GM18858 (cell line): ENCODE measurements around the gene WWC2.

Experiments
- ATAC-seq: cut with Tn5 transposase; IDR thresholded peaks from one replicate; pipeline ENCODE4 v1.9.1; 2021; ENCODE audit not compliant: unreplicated experiment

Gene WWC2

DNA sequence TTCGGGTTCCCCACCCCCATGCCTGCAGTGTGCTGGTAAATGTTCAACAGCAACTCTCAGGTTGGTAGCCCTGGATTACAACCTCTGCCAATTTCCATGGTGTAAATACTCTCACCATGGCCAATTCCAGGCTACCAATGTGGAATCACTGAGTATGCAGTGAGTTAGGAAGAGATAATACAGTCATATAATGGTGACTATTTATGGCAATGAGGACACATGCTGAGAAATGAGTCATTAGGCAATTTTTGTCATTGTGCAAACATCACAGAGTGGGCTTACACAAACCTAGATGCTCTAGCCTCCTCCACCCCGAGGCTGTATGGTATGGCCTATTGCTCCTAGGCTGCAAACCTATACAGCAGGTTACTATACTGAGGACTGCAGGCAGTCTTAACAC lies 227.8 kb downstream of the WWC2 start:
- ATAC-seq, result no peak

DNA sequence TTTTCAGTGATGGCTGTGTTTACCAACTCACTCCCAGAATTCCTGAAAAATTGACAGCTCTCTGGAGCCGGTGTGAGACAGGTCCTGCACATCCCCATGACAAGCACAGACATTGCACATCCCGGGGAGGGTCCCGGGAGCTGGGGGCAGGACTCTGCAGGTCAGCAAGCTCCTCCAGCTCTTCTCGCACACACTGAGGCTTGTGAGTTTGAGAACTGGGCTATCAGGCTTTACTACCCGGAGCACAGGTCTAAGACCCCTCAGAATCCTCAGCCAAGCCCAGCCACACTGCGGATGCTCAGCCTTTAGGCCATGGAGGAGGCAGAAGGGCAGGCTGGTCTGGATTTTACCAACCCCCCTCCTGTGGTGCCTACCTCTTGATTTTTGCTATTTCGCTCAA lies 228.8 kb downstream of the WWC2 start:
- no peak for ATAC-seq

DNA sequence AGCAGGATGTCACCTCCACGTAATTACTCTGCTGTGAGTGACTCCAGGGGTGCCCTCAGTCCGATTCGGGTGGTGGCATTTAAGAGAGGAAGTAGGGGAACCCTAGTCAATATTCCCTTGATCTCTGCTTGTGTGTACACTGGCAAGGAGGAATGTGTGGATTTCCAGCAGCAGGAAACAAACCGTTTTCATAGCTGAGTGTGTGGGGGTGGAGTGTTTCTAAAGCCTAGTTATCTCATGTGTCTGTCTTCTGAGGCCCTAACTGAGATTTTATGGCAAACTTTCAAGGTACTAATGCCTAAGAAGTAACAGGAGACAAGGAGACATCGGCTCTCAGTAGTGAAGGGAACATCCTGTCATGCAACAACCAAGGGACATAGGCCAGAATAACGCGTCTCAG lies 229.8 kb downstream of the WWC2 start:
- no peak for ATAC-seq

DNA sequence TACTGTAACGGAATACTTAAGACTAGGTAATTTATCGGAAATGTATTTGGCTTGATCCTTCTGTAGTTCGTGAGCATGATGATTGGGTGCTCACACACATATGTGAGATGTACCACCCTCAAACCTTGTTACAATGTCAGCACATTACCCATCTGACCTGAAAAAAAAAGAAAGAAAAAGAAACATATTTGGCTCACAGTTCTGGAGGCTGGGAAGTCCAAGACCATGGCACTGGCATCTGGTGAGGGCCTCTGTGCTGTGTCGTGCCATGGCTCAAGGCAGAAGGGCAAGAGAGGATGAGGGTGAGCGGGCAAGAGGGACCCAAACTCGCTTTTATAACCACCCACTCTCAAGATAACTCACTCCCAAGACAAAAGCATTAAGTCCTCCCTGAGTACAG lies 230.2 kb downstream of the WWC2 start:
- ATAC-seq, result no peak

DNA sequence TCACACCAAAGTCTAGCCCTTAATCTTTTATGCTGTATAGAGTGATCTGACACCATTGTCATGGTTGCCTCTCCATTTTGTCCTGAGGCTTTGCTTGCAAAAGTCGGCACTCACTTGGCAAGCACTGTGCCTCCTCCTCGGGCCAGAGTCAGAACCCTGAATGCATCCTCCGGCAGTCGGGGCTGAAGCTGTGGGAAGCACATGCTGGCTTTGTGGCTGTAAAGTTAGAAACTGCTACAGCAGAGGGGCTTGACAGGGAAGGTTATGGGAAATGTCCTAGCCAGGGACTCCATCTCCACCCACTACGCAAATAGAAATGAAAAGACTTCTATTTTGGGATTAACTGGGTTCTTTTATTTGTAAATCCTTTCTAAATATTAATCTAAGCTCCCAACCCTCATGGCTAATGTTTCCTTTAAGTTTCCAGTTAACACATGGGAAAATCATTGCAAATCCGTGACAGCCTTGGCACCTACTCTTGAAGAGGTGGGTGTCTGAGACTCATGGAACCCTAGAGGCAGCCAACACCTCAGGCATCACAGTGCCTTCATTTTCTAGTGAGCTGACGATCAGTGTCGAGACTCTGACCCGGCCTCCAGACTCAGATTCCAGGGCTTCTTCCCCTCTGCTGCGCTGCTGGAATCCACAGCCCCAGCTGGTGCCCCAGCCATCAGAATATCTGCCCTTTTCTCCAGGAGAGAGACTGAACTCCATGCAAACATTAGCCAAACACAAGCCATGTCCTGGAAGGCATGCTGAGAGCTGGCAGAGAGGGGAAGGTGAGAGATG lies 231.1 kb downstream of the WWC2 start:
- no peak for ATAC-seq

DNA sequence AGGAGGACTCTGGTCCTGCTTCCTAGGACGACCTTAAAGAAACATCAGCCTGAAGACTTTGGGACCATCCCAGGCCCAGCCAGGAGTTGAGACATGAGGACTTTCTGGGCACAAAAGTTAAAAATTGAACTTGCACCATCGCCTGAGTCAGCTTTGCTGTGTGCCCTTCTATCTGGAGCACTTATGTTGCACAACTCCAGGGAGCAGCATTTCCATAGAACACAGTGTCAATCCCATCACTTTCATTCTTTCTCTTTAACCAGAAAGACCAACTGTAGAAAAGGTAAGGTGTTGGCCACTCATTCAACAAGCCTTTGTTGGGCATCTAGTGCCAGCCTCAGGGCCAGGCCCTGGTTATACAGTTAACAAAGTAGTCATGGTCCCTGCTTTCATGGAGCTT lies 231.8 kb downstream of the WWC2 start:
- ATAC-seq, result no peak

DNA sequence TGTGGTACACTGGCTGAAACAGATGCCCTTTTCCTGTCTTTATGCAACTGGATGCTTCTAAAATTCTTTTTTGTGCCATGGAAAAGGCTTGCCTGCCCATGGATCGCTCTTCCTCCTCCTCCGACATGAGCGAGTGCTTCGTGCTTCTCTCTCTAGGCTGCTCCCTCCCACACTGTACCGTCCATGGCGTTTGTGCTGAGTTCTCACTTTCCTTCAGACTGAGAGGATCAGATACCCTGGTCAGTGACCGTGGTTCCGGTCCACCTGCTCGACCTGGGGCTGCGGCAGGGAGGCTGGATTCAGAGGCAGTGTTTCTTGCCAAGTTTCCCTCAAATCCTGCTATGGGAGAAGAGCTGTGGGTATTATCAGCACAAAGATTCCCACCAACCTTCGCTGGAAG lies 233.4 kb downstream of the WWC2 start:
- ATAC-seq, result no peak

DNA sequence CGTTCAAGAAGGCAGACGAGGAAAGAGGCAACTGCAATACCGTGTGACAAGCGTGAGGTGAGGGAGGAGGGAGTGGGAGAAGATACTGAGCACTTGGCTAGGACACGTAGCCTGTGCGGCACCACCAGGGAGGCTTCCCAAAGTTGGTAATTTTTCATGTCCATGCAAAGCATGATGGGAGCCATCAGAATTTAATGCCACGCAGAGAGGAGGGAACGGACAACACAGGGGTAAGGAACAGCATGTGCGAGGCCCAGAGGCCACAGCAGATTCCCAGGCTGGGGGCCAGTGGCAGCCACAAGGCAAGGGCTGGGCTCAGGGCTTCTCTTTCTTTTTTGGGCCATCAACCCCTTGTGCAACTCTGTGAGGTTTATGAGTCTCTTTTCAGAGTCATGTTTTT lies 234.1 kb downstream of the WWC2 start:
- ATAC-seq, result no peak

DNA sequence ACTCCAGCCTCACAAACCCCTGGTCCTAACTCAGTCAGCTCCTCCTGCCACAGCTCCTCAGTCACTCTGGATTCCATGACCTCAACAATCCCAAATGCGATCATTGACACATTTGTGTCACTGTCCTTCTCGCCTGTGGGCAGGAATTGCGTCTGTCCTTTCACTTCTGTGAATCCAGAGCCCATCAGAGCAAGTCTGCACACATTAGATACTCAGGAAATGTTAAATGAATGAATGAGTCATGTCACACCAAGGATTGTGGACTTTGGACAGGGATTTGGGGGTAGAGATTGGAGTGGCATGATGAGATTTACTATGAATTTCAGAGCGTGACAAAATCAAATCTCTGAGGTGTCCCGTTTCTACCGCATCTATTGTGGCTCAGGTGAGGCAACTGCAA lies 234.9 kb downstream of the WWC2 start:
- no peak for ATAC-seq

DNA sequence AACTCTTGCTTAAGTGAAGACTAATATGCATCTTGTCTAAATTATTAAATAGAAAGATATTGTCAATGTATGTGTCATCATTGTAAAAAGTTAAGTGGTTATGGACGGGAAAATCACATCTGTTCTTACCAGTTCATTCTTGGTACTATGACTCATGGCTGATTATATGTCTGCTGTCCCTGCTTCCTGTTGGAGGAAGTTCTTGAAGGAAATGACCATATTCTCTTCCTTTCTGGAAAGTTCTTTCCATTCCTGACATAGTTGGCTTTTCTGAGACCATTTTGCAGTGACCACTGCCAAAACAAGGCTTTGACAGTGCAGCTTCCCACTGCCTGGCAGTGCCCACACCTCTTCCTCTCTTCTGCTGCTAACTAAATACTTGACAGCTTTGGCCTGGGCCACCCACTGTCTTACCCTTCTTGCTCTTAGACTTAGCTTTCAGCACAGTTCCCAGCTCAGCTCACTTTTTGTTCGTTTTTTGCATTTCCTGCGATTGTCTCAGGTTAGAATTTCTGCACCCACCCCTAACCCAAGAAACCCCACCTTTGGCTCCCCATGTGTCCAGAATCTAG lies 236.4 kb downstream of the WWC2 start:
- no peak for ATAC-seq

DNA sequence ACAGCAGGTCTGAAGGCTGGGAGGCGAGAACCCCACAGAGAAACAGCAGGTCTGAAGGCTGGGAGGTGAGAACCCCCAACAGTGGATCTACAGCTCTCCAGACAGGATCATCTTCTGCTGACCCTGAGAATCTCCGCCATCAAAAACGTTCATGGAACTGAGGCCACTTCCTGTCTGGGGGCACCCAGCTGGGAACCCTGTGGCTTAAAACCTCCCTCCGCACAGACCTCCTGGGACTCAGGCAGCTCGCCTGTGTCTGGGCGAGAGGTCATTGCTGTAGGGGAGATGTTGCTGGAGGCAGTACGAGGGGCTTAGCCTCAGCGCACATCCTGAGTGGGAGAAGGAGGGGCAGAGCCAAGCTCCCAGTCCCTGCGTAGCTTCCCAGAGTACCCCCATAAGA lies 238.3 kb downstream of the WWC2 start:
- ATAC-seq, result no peak

DNA sequence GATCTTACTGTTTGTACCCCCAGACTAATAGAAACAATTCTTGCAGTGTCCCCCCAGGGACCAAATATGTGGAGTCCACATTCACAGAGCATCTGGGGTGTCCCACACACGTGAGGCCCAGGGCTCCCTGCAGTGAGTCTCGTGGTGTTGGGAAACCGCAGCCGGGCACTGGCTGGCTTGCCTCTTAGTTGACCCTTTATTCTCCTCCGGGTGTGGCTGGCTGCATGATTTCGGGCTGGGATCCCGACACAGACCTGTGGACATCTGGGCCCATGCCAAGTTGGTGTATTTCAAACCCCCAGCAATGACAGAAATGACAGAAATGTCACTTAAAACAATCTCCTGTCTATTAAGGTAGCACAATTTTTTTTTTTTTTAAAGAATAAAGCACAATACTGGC lies 238.8 kb downstream of the WWC2 start:
- no peak for ATAC-seq

DNA sequence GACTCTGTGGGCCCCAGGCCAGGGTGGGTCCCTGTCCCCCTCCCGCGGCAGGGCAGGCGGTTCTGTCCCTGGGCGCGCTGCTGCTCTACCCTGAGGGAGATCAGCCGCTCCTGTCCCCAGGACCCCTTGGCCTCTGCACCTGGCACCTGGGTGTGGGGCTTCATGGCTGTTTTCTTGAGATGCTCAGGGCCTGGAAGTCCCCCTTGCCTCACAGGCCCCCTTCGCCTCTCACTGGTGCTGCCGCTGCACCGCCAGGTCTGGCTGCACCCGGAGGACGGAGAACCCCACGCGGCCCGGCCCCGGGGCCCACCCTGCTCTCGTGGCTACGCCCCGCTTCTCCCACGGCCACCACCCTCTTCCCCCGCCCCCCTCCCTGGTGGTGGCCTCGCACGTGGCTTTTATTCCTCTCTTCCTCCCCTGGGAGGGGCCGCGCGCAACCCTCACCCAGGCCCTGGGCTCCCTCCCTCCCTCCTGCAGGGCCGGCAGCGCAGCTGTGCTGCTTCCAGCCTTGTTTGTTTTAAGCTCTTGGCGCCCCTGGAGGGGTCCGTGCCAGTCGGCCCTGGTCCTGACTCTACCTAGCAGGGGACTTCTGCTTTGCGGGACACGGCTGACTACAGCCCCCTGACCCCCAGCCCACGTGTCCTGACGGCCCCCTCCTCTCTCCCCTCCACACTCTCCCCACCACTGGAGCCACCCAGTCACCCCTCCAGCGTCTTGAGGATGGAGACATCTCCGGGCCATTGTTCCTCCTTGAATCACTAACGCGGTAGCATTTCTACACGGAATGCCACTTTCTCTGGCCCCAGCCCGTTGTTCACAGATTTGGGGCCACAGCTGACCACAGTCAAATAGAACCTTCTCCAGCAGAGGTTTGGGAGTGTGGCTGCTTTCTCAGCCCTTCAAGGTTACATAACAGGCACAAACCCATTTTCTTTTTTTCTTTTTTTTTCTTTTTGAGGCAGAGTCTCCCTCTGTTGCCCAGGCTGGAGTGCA lies 243.8 kb downstream of the WWC2 start:
- no peak for ATAC-seq

DNA sequence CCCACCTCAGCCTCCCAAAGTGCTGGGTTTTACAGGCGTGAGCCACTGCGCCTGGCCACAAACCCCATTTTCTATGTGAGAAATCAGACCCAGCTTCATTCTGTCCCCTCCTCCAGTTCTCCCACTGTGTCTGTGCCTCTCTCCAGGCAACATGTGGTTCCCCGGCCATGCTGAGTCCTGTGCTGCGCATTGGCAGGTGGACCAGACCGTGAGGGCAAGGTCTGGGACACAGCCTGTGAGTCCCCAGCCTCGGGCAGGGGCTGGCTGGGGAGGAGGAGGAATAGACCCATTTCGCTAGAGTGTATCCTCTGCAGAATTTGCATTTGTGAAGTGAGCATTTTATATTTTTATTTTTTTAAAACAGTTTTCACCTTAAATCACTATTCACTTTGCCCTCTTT lies 244.7 kb downstream of the WWC2 start:
- no peak for ATAC-seq

DNA sequence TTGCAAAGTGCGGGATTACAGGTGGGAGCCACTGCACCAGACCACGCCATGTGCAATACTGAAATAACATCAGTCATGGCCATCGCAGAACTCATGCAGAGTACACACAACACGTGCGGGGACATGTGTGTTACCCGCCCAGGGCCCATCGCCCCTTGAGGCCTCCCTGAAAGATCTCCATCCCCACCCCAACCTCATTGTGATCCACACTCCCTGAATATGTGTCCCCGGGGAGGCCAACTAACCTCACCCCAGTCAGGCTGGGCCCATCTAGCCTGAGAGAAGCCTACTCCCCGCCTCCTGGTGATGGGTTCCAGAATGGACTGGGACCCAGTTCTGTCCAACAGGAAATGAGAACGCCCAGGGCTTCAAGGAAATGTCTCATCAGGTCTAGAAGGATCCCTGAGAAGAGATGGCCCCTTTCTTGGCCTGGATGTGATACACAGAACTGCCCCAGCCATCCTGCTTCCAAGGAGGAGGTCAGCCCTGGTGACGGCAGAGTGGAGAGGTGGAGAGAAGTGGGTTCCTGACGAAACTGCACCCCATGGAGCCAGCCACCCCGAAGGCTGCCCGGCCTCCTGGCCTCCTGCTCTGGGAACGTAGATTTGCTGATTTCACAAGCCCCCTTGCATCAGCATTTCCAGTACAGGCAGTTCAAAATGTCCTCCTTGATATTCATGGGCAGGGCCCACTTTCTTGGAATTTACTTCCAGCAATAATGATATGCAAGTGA lies 245.6 kb downstream of the WWC2 start:
- no peak for ATAC-seq

DNA sequence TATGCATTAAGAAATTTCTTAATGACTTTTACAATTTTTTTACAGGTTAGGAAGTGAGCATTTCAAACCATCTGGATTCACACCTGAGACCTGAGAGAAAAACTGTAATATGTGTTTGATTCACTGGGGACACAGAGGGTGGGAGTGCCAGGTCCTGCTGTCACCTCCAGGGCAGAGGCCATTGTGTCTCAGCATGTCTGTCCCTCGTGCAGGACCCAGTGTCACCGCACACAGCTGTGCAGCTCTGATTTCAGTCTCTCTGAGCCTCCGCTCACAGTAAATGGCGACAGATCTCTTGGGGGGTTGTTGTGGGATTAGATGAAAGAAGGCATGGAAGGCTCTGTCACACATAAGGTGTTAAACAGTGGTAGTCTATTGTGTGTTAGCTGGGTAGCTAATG lies 246.2 kb downstream of the WWC2 start:
- ATAC-seq, result no peak

DNA sequence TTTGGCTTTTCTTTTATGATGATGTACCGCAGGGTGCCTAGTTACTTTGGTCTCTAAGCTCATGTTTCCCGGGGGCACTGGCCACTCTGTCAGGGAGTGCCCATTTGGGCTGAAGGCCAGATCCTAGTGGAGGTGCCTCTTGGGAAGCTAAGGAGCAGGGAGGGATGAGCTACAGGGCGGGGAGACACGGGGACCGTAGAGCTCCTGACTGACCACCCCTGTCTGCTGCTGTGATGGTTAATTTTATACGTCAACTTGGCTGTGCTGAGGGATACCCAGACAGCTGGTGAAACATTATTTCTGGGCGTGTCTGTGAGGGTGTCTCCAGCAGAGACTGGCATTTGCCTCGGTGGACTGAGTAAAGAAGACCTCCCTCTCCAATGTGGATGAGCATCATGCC lies 248.1 kb downstream of the WWC2 start:
- ATAC-seq, result no peak

DNA sequence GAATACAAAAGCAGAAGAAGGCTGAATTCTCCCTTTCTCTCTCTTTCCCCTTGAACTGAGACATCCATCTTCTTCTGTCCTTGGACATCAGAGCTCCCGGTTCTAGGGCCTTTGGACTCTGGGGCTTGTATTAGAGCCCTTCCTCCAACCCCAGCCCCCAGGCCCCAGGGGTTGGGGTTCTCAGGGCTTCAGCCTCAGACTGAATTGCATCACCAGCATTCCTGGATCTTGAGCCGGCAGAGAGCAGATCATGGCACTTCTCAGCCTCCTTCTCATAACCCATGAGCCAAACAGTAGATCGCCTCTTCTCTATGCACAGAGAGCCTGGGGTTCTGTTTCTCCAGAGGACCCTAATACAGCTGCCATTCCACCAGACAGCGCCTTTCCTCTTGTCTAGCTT lies 248.5 kb downstream of the WWC2 start:
- no peak for ATAC-seq

DNA sequence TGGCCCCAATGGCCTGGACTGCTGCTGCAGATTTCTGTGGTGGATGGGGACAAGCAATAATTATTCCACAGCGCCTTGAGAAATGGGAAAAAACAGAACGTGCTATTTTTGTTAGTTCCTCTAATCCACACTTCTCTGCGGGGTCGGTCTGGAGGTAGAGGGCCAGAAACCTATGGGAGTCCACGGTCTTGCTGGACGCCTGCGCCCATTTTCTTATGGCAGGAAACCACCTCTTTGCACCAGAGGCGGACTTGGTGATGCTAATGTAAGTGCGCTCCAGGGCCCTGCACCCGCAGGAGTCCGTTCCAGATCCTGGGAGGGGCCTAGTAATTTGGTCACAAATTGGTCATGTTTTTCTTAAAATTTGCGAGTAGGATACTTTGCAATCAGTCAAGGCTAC lies 249.1 kb downstream of the WWC2 start:
- no peak for ATAC-seq

DNA sequence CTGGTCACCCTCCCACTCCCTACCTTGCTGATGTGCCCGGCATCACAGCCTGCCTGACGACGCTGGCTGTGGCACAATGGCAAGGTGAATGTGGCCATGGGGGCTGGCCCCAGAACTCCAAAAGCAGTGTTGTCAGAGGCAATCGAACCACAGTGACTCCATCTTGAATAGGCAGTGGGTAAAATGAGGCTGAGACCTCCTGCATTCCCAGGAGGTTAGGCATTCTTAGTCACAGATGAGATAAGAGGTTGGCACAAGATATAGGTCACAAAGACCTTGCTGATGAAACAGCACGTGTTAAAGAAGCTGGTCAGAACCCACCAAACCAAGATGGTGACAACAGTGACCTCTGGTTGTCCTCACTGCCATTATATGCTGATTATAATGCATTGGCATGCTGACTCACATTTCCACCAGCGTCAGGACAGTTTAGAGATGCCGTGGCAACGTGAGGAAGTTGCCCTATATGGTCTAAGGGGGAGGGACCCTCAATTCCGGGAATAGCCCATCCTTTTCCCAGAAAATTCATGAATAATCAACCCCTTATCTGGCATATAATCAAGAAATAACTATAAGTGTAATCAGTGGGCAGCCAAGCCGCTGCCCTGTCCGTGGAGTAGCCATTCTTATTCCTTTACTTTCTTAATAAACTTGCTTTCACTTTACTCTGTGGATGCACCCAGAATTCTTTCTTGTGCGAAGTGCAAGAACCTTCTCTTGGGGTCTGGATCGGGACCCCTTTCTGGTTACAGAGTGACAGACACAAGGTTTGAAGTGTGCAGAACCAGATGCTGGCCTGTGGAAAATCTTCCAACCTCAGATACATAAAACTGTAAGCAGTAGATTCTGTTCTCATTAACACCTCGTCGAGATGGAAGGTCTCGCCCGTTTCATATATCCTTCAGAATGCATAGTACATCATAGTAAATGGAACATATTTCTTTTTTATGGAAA lies 249.9 kb downstream of the WWC2 start:
- ATAC-seq, result no peak
